ENCODE results near the gene MRPS18C. TPM values are rescaled to one million over a fixed set of nuclear protein-coding genes. Genes with fewer than 3 reads are reported as not detected.

MRPS18C gene
- 16.7 and 24.6 TPM in 2 replicates for total RNA-seq

DNA sequence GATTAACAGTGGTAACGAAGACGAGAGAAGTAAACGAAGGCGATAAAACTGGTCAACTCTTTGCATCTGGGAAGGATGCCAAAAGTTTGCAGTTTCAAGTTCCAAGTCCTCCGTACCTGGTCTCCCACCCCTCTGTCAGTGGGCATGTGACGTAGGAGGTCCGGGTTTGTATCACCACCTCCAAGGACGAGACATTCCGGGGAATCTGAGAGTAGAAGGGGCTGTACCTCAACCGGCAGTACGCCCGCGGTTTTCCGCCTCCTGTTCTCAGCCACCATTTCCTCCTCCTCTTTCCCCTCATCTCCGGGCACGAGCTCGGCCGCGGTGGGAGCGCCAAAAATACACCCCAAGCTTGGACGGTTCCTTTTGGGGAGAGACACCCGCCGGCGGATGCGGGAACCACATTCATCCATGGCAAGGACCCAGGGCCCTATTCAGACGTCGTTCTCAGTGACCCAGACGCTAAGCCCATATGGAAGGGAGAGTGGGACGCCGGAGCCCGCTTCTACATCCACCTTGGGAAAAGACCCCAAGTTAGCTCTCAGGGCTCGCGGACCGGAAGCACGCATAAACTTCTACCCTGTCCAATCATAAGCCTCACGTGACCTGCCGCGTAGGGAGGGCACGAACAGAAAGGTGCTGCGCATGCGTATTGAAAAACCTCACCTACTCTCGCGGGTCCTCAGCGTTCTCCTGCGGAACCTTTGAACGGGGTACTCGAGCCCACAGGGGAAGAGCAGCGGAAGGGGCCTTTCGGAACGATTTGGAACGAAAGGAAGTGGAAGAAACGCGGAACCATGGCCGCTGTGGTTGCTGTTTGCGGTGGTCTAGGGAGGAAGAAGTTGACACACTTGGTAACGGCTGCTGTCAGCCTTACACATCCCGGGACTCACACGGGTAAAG is at the start of gene MRPS18C, which contains the start of gene HELQ:
Gene MRPS18C, plus strand, starts transcription at position 778 of the 903 bp plus-strand sequence. Its CDS starts 20 bp downstream, at position 798.
Gene HELQ, minus strand, starts transcription at position 543 of the 903 bp plus-strand sequence. Its CDS starts 130 bp downstream, at position 413.
- peak; percentile 99 for DNase-seq (ENCODE audit: low read depth in 2 of 2)

DNA sequence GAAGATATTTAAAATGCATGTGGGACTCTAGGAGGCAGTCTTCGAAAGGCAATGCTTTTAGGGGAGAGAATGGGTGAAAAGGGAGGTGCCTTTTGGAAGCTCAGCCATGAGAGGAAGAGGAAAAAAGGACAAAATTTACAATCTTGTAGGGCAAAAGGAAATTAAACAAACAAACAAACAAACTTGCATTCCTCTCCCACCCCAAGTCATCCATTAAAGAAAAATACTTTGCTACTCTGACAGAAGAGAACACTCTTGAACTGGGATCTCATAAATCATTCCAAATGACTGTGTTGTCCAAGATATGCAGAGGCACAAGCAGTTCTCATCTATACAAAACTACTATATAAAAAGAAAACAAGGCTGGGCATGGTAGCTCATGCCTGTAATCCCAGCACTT is 47.0 kb upstream of the MRPS18C start:
- no peak for DNase-seq (ENCODE audit: low read depth in 2 of 2)

DNA sequence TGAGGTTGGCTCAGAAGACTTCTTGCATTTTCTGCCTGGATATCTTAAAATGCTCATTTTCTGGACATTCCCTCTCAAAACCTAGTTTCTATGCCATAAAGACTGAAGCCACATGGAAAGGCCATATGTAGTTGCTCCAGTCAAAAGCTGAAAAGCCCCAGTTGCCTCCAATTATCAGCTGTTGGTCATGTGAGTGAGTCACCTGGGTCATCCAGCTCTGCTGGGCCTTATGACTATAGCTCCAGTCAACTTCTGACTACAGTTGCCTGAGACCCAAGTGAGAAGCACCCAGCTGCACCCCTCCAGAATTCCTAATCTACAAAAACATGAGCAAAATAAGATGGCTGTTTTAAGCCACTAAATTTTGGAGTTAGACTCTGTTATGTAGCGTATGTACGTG is 42.2 kb upstream of the MRPS18C start:
- no peak for DNase-seq (ENCODE audit: low read depth in 2 of 2)

DNA sequence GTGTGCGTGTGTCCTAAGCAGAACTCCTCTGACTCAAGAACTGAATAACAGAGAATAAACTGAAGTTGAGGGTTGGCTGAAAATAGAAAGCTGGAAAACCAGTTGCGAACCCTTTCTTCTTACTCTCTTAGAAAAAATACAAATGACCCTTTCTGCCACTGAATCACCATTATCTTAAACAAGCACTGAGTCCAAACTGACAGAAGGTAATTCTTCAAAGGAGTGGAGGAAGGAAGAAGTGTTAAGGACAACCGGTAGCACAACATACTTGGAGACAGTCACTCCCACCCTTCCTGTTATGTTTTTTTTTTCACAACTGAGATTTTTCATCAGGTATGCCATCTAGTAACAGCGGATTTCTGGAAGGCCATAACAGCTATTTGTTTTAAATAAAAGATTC is 38.3 kb upstream of the MRPS18C start:
- no peak for DNase-seq (ENCODE audit: low read depth in 2 of 2)

DNA sequence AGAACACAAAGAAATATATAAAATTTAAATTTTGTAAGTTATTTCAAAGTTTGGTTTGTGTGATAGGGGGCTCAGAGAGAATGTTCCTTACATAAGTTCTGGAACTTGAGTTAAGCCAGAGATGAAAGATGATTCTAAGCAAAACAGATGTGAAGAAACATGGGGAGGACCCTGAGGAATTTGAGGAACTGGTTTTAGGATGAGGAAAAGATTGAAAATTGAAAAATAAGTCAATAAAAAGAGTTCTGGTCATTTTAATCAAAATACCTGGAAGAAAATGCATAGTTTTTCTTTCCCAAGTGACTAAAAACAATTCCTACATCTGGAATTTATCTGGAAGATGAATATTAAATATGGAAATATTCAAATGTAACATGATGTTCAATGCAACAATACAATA is 37.6 kb upstream of the MRPS18C start:
- DNase-seq (ENCODE audit: low read depth in 2 of 2) = no peak

DNA sequence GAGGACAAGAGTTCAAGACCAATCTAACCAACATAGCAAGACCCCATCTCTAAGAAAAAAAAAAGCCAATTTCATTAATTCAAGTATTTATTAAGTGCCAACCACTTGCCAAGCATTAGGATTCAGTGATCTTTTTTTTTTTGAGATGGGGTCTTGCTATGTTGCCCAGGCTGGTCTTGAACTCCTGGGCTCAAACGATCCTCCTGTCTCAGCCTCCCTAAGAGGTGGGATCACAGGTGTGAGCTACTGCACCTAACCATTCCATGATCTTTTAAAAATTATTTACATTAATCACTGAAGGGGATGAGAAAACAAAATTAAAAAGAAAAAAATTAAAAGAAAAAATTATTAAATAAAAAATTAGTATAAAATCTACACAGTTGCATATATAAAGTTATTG is 24.7 kb upstream of the MRPS18C start:
- no peak for DNase-seq (ENCODE audit: low read depth in 2 of 2)

DNA sequence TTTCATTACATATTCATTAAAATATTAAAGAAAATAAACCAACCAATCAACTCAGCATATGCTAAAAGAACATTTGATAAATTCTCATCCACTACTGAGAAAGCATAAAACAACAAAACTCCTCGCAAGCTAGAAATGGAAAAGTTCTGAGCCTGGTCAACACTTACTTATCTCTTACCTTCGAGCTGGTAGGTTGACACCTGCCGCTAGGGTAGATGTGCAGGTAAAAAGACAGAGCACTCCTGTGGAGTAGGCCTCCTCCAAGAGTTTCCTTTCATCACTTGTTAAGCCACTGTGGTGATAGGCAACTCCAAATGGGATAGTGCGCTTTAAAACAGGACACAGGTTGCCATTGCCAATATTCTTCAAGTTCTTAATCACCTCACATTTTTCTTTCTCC is 19.2 kb upstream of the MRPS18C start:
- DNase-seq (ENCODE audit: low read depth in 2 of 2) = no peak

DNA sequence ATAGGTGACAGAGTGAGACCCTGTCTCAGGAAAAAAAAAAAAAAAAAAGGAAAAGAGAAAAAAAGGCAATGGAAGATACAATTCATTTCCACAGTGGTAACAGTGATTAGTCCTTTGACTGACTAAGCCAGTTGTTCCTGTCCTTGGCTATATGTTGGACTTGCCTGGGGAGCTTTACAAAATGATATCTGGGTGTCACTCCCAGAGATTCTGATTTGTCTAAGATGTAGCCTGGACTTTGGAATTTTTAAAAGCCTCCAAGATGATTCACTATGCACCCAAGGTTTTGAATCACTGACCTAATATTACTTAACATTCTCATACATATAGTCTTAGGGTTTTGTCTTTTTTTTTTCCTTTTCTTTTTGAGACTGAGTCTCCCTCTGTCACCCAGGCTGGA is 17.1 kb upstream of the MRPS18C start:
- DNase-seq (ENCODE audit: low read depth in 2 of 2) = no peak

DNA sequence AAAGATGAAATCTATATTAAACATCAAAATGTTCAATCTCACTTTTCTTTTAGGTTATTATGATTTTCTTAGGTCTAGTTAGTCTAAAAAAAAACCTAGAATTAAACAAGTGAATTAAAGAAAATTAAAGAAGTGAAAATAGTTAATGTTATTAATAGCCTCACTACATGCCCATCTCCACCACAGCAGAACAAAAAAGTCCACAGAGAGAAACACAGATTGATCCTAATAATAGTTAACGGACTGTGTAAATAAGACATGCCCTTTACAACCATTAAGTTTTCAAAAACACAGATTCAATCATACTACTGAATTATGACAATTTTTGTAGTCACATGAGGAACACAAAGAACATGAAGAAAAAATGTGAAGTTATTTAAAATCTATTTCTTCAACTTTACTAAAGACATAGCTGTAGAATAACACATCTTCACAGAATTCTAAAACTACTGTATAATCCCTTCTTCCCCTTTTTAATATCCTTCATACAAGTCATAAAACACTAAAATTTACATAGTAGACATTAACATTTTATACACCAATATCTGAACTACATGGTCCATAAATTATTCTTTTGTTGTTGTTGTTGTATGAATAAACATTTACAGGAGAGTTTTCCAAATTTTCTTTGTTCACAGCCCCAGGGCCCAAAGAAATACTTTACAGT is 15.6 kb upstream of the MRPS18C start:
- no peak for DNase-seq (ENCODE audit: low read depth in 2 of 2)

DNA sequence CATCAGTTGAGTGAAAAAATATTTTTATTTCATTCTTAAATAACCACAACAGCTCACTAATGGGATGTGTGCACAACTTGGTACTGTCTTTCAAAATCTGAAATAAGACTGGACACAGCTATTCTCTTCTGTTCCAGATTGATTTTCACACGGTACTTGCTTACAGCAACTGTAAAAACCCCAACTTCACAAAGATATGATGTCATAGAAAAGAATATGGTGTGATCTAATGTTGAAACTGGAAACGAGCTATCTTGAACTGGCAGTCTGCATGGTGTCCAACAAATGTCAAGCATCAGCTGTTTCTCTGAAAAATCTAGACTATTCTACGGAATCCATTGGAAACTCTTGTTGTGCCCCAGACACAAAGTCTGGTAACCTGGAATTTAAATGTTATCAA is 15.0 kb upstream of the MRPS18C start:
- DNase-seq (ENCODE audit: low read depth in 2 of 2) = no peak

DNA sequence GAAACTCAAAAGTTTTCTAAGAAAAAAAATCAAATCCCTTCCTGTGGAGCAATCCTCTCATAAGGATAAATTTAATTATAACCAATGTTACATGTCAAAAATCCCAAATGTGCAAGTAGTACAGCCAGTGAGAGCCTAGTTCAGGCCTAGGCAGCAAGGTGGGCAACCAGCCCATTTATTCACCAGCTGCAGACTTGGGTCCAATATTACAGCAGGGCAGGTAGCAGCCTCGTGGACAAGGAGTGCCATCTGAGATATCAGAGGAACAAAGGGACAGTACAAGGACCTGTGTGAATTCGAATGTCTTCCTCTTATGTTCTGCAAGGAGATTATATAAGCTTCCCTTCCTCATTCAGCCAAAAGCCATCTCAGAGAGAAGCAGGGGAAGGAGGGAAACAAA is 6.8 kb upstream of the MRPS18C start:
- DNase-seq (ENCODE audit: low read depth in 2 of 2) = no peak

DNA sequence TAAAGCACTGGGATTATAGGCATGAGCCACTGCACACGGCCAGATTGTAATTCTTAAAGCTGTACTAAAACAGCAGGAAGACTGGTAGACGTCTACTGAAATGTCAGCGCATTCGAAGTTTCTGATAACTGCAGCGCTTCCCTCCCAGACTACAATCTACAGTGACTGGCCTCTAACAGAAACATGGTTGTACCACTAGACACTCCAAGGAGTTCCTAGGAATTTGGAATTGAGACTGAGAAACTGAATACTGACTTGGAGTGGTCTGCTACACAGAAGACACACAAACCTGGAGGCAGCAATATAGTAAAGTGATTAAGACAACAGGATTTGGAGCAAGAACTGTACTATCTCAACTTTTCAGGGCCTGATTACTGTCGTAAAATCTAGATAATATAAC is 1.2 kb upstream of the MRPS18C start:
- DNase-seq (ENCODE audit: low read depth in 2 of 2) = peak in 1 of 2 donors; percentile 26

DNA sequence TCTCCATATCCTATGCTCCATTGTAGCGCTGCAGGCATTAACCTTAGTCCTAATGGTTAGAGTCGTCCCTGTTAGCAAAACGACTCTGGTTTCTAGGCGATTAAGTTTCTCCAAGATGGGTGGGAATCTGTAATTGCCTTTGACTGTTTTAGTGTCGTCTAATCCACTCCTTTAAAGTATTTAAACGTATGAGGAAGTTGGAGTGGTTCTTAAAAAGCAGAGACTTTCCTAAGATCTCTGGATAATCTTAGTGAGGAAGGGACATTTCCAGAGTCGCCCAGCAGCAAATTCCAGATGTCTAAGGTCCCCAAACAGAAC is 285 bp downstream of the MRPS18C start:
- no peak for DNase-seq (ENCODE audit: low read depth in 2 of 2)

DNA sequence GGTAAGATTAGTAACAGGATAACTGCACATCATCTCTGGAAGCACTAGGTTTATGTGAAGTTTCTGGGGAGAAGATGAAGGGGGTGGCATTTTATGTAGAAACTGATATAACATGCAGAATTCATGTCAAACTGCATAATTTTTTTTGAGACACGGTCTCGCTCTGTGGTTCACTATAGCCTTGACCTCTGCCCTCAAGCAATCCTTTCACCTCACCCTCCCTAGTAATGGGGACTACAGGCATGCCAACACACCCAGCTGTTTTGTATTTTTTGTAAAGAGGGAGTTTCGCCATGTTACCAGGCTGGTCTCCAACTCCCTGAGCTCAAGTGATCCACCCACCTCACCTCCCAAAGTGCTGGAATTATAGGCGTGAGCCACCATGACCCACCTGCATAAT is 17.6 kb downstream of the MRPS18C start:
- no peak for DNase-seq (ENCODE audit: low read depth in 2 of 2)

DNA sequence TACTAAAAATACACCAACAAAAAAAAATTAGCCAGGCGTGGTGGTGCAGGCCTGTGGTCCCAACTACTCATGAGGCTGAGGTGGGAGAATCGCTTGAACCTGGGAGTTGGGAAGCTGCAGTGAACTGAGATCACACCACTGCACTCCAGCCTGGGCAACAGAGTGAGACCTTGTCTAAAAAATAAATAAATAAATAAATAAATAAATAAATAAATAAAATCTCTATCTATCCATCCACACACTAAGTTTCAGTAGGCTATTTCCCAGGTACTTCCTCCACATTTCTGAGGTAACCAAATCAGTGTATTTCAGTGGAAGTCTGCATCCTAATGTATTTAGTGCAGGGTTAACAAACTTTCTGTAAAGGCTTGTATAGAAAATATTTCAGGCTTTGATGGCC is 18.1 kb downstream of the MRPS18C start:
- no peak for DNase-seq (ENCODE audit: low read depth in 2 of 2)

DNA sequence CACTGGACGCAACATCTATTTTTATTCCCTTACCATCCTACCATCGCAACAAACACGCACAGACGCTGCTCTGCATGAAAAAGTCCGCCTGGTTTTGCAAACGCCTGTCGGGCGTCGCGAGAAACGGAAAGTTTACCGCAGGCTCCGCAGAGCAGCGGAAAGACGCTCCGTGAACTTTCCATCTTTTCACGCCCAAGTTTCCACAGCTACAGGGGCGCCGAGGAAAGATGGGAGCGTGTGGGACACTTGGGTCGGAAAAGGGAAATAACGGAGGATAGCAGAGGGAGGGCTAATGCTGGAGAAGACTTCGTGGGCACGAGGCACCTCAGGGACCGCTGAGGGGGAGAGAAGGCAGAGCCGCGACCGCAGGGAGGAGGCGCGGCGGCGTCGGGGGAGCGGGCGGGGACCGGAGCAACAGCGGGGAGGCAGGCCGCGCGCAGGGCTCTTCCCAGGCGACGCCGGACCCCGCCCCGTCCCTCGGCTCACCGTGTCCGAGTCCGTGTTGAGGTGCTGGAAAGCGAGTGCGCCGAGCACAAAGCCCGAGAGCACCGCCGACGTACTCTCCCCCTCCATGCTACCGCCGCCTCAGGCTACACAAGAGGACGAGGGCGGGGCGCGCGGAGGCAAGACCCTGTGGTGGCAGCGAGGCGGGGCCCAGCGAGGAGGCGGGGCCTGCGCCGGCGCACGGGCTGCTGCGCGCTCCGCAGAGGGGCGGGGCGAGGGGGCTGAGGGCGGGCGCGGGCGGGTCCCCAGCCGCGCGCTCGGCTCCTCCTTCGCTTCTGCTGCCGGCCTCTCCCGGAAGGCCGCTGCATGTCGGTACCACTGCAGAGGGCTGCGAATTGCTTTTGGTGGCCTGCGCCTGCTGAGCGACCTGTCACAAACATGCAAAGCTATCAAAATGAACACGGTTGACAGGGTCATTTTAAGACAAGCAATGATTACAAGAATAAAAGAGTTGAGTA is 28.9 kb downstream of the MRPS18C start, which contains the start of gene ABRAXAS1:
Gene ABRAXAS1, minus strand, starts transcription at position 601 of the 962 bp plus-strand sequence. Its CDS starts 28 bp downstream, at position 573.
- peak; percentile 66 to 94 for DNase-seq (ENCODE audit: low read depth in 2 of 2)

DNA sequence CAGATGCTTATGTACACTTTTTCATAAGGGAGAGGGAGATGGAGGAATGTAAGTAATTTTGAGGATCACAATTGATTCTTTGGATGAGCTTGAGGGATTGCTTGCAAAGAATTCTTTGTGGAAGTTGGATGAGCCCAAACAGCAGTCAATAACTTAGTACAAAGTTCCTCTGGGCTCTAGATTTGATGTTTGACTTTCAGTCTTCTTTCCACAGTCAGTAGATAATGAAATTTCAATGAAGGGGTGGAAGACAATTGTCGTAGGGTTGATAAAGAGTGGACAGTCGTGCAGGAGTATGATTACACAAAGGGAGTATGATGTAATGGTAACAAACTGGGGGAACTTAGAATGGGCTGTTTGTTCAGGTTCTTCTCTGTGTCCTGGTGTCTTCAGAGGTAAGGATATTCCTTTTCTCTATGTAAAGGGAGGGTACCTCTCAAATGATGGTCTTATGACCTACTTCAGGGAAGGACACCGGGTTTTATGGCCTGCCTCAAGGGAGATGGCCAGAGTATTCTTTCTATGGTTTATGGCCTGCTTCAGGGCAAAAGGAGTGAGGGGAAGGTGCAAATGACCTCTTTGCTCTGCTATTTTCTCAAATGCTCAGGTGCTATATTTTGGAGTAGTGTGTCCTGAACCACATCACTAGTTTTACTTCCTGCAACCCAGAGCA is 30.7 kb downstream of the MRPS18C start:
- no peak for DNase-seq (ENCODE audit: low read depth in 2 of 2)

DNA sequence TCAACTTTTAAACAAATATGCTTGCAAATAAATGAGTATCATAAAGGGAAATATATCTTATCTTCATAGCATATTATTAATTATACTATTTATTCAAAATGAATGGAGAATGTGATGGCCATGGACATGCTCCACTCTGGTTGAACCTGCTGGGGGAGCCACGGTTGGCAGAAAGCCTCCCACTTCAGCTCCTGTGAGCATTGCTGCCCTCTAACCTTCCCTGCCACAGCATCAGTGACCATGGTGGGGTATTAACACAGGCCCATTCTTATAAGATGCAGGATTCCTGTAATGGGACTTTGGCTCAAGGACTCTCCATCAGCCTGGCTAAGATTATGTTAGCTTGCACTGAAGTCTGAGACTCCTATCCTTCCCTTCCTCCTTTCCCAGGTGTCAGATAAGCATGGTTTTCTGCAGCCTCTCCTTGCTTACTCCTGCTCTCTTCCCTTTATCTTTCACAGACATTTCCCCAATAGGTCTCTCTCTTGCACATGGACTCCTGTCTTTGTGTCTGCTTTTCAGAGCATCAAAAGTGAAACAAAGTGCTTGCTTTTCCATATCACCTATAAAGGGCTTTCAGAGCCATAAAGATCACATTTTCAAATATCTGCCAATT is 34.0 kb downstream of the MRPS18C start:
- DNase-seq (ENCODE audit: low read depth in 2 of 2) = no peak

DNA sequence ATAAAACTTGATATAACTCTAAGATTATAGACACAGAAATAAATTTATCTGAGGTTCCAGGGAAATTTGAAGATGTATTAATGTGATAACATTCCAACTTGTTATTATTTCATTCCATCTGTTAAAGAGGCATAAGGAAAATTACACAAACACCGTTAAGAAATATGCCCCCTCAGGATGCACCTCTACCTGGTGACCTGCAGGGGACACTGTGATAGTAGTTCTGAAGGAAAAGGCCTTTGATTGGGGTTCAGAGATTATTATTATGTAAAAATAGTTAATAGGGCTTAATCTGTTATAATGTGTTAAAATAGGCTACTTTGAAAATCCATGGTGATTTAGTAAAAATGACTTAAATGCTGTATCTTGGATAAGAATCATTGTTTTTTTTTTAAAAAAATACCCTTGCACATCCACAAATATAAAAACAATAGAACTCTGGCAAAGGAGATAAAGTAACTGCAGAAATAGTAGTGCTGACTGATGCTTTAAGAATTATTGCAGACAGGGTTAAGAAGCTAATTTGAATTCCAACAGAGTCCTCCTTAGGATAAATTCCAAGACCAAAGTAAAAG is 35.1 kb downstream of the MRPS18C start:
- DNase-seq (ENCODE audit: low read depth in 2 of 2) = peak; percentile 5 to 49
